Measurements from ENCODE around the gene NUP214.

NUP214 gene

GRCh38 chr9:131100445-131100844, 24.9 kb upstream of the NUP214 start:
- no peak for DNase-seq (ENCODE audit: extremely low spot score)
- POLR2A ChIA-PET = no interaction called here
- CTCF ChIA-PET = interaction anchor here (2.4 kb wide), 1 partner anchor 9 kb away, joined by 7 read pairs; no protein-coding TSS in a partner anchor
- TF ChIP-seq CTCF (IDR thresholded peaks at IDR 0.05; ENCODE audit: control extremely low read depth, extremely low read depth, low read depth, missing control alignments) = no peak

GRCh38 chr9:131101207-131101964, 24.0 kb upstream of the NUP214 start:
- POLR2A ChIA-PET = no interaction called here
- CTCF ChIA-PET = interaction anchor here (1.2 kb wide), 1 partner anchor 235 kb away, joined by 3 read pairs; no protein-coding TSS in a partner anchor
- no peak for DNase-seq (ENCODE audit: extremely low spot score)
- TF ChIP-seq CTCF (IDR thresholded peaks at IDR 0.05; ENCODE audit: control extremely low read depth, extremely low read depth, low read depth, missing control alignments) = no peak

- no peak for TF ChIP-seq CTCF (IDR thresholded peaks at IDR 0.05; ENCODE audit: control extremely low read depth, extremely low read depth, low read depth, missing control alignments)
- CTCF ChIA-PET = interaction anchor here (1.5 kb wide), 1 partner anchor 57 kb away, joined by 4 read pairs; no protein-coding TSS in a partner anchor
- POLR2A ChIA-PET = no interaction called here
- DNase-seq (ENCODE audit: extremely low spot score) = no peak
These were observed 22.4 kb upstream of the NUP214 start for GRCh38 chr9:131103024-131103423.

- ChIA-PET POLR2A (no interaction called here), CTCF (interaction anchor here (1.5 kb wide), 1 partner anchor 57 kb away, joined by 4 read pairs; no protein-coding TSS in a partner anchor)
- DNase-seq (ENCODE audit: extremely low spot score) = no peak
- no peak for TF ChIP-seq CTCF (IDR thresholded peaks at IDR 0.05; ENCODE audit: control extremely low read depth, extremely low read depth, low read depth, missing control alignments)
These were observed 21.9 kb upstream of the NUP214 start for GRCh38 chr9:131103535-131103934.

- no peak for TF ChIP-seq CTCF (IDR thresholded peaks at IDR 0.05; ENCODE audit: control extremely low read depth, extremely low read depth, low read depth, missing control alignments)
- ChIA-PET CTCF (interaction anchor here (0.9 to 1.5 kb wide), 2 partner anchors 58 to 232 kb away, joined by 3 to 4 read pairs; no protein-coding TSS in a partner anchor), POLR2A (no interaction called here)
- DNase-seq (ENCODE audit: extremely low spot score) = no peak
These were observed 21.2 kb upstream of the NUP214 start for GRCh38 chr9:131104016-131104740.

GRCh38 chr9:131105952-131106351, 19.4 kb upstream of the NUP214 start:
- TF ChIP-seq CTCF (IDR thresholded peaks at IDR 0.05; ENCODE audit: control extremely low read depth, extremely low read depth, low read depth, missing control alignments) = no peak
- DNase-seq (ENCODE audit: extremely low spot score) = no peak
- ChIA-PET POLR2A (no interaction called here), CTCF (no interaction called here)

All from GM10248 (cell line).